Measurements from ENCODE around the gene FCGBP. TPM values are rescaled to one million over a fixed set of nuclear protein-coding genes. Genes with fewer than 3 reads are reported as not detected.

Gene FCGBP
- total RNA-seq, 6 experiments from 2014 or later, result 0.02 to 0.83 (median 0.18) TPM

Other genes starting within 250 kb of the FCGBP start
- gene LGALS14, start 230.2 kb downstream of the FCGBP start, total RNA-seq (2021; fragmentation: NEBNext Ultra II Directional; extraction: Animal tissue kit (Norgen Biotek cat#: 25700)), result not detected
- not detected for gene CLC, start 196.6 kb downstream of the FCGBP start, total RNA-seq (2021; fragmentation: NEBNext Ultra II Directional; extraction: Animal tissue kit (Norgen Biotek cat#: 25700))
- not detected for gene LEUTX, start 155.8 kb downstream of the FCGBP start, total RNA-seq (2021; fragmentation: NEBNext Ultra II Directional; extraction: Animal tissue kit (Norgen Biotek cat#: 25700))
- gene DYRK1B, start 100.5 kb downstream of the FCGBP start, total RNA-seq (2021; fragmentation: NEBNext Ultra II Directional; extraction: Animal tissue kit (Norgen Biotek cat#: 25700)), result 10 to 100 TPM in 4 of 6 experiments, 1 to 10 TPM in 2; 8.9 to 20.2 (median 12.7) TPM
- 100 to 1,000 TPM; 167 to 234 (median 217) TPM for gene FBL, start 88.3 kb downstream of the FCGBP start, total RNA-seq (2021; fragmentation: NEBNext Ultra II Directional; extraction: Animal tissue kit (Norgen Biotek cat#: 25700))
- 100 to 1,000 TPM; 124 to 144 (median 133) TPM for gene PSMC4, start 36.5 kb upstream of the FCGBP start, total RNA-seq (2021; fragmentation: NEBNext Ultra II Directional; extraction: Animal tissue kit (Norgen Biotek cat#: 25700))
- gene ZNF546, start 62.4 kb upstream of the FCGBP start, total RNA-seq (2021; fragmentation: NEBNext Ultra II Directional; extraction: Animal tissue kit (Norgen Biotek cat#: 25700)), result 1 to 10 TPM; 1.8 to 2.7 (median 2.2) TPM
- 1 to 10 TPM; 7.3 to 9.9 (median 8.8) TPM for gene ZNF780B, start 121.6 kb upstream of the FCGBP start, total RNA-seq (2021; fragmentation: NEBNext Ultra II Directional; extraction: Animal tissue kit (Norgen Biotek cat#: 25700))
- gene ZNF780A, start 156.3 kb upstream of the FCGBP start, total RNA-seq (2021; fragmentation: NEBNext Ultra II Directional; extraction: Animal tissue kit (Norgen Biotek cat#: 25700)), result 10 to 100 TPM; 10.1 to 13.2 (median 11.3) TPM

Data from HFFc6 (cell line).